GM10266 (cell line): Measurements from ENCODE around the gene SMG6.
"Not testable (repeated sequence)": the region's sequence is repeated elsewhere in the genome, so short reads cannot be mapped to it uniquely, and the experiment has no call there.

ENCODE experiments used
- DNase-seq: peaks from one replicate; pipeline ENCODE4 v3.0.0; 2012; ENCODE audit errors: extremely low spot score
- TF ChIP-seq, protein P1 (sequence below): IDR thresholded peaks from 2 replicates; pipeline ENCODE4 v1.5.1; 2012; ENCODE audit warnings: mild to moderate bottlenecking, low read depth; ENCODE audit not compliant: control insufficient read depth, insufficient read depth; ENCODE audit errors: missing control alignments

The SMG6 gene

DNA sequence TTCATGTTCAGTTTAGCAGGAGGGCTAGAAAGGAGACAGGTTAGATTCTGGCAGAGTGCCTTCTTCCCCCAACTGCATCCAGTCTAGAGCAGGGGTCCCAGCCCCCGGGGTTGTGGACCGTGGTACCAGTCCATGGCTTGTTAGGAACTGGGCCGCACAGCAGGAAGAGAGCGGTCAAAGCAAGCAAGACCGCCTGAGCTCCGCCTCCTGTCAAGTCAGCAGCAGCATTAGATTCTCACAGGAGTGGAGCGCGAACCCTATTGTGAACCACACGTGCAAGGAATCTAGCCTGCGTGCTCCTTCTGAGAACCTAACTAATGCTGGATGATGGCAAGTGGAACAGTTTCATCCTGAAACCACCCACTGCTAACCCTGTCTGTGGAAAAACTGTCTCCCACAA, 153.7 kb downstream of the SMG6 start:
- no peak for DNase-seq
- TF ChIP-seq, protein P1, sequence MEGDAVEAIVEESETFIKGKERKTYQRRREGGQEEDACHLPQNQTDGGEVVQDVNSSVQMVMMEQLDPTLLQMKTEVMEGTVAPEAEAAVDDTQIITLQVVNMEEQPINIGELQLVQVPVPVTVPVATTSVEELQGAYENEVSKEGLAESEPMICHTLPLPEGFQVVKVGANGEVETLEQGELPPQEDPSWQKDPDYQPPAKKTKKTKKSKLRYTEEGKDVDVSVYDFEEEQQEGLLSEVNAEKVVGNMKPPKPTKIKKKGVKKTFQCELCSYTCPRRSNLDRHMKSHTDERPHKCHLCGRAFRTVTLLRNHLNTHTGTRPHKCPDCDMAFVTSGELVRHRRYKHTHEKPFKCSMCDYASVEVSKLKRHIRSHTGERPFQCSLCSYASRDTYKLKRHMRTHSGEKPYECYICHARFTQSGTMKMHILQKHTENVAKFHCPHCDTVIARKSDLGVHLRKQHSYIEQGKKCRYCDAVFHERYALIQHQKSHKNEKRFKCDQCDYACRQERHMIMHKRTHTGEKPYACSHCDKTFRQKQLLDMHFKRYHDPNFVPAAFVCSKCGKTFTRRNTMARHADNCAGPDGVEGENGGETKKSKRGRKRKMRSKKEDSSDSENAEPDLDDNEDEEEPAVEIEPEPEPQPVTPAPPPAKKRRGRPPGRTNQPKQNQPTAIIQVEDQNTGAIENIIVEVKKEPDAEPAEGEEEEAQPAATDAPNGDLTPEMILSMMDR = no peak

DNA sequence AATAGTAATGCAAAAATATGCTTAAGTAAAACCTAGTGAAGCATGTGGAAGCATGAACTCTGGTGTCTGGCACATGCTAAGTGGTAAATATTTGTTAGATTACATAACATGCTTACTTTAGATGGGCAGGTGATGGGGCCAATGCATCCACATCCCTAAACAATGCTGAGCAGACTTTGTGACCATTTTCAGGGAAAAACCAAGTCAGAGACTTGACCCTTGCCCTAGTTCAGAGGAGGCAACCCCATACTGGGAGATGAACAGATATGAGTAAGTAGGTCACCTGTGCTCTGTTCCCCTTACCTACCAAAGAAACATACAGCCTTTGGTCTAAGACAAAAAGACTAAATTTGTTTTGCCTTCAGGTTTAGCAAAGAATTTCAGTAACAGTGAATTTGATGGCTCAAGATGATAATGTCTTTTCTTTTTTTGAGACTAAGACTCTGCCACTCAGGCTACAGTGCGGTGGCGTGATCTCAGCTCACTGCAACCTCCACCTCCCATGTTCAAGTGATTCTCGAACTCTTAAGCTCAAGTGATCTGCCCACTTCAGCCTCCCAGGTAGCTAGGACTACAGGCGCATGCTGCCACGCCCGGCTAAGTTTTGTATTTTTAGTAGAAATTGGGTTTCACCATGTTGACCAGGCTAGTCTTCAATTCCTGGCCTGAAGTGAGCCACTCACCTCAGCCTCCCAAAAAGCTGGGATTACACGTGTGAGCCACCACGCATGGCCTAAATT, 157.3 kb downstream of the SMG6 start:
- TF ChIP-seq, protein P1 = no peak
- DNase-seq = no peak

DNA sequence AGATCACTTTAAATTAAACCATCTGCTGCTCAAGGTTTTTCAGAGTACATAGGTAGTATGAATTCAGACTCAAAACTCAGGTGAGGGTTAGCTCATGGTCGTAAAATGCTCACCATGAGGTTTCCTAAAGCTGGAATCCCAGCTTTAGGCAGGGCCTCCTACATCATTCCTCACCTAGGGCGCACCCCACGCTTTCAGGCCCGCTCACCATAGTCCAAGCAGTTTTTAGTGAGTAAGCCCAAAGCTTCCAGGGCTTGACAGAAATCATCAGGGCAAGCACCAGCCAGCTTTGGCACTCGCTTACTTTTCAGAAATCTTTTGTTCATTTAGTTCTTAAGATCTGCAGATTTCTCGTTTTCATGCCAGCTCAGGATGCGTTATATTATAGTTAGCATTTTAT, 158.9 kb downstream of the SMG6 start:
- TF ChIP-seq, protein P1 = no peak
- DNase-seq = no peak

DNA sequence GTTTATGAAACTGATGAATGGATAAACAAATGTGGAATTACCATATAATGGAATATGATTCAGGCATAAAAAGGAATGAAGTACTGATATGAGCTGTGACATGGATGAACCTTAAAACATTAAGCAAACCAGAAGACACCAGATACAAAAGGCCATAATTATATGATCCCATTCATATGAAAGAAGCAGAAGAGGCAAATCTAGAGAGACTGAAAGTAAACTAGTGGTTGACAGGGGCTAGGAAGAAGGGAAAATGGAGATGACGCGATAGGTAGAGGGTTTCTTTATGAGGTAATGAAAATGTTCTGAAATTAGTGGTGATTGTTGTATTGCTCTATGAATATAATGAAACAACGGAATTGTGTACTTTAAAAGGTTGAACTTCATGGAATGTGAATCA, 160.3 kb downstream of the SMG6 start:
- no peak for DNase-seq
- TF ChIP-seq, protein P1 = no peak

DNA sequence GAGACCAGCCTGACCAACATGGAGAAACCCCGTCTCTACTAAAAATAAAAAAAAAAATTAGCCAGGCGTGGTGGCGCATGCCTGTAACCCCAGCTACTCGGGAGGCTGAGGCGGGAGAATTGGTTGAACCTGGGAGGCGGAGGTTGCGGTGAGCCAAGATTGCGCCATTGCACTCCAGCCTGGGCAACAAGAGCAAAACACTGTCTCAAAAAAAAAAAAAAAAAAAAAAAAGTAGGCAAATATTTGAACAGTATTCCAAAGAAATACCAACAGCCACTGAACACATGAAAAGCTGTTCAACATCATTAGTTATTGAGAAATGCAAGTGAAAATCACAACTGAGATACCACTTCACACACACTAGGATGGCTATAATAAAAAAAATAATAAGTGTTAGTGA, 160.9 kb downstream of the SMG6 start:
- not testable (repeated sequence) for DNase-seq

DNA sequence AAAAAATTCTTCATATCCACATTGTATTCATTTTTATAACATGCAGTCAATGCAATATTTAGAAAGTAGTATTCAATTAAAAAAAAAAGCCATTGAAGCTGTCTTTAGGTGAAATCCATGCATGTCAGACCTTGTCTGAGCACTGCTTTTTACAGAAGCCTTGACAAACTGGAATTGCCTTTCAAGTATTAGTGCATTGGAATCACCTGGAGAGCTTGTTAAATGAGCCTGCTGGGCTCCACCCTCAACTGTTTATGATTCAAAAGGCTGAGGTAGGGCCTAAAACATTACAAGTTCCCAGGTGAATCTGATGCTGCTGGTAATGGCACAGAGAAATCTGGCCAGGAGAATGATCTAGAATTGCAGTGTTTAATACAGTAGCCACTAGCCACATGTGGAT, 162.9 kb downstream of the SMG6 start:
- DNase-seq = no peak

DNA sequence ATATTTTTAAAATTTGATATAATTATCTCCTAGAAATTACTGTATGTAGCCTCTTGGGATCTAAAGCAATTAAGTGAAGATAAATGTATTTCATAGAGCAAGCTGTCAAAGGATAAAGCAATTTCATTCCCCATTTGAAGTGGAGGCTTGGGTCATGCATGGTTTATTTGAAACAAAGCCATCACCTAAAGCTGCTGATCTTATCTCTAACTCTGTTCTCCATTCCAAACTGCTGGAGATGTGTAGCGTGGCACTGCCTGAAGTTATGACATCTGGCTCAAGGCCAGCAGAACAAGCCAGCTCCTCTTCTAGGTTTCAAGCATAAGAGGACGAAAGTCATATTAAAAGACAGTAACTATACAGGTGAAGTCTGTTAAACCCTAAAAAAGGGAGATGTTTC, 164.8 kb downstream of the SMG6 start:
- no peak for DNase-seq
- TF ChIP-seq, protein P1 = no peak

More for the DNA sequence above, 162.9 kb downstream of the SMG6 start:
- TF ChIP-seq, protein P1 = no peak

DNA sequence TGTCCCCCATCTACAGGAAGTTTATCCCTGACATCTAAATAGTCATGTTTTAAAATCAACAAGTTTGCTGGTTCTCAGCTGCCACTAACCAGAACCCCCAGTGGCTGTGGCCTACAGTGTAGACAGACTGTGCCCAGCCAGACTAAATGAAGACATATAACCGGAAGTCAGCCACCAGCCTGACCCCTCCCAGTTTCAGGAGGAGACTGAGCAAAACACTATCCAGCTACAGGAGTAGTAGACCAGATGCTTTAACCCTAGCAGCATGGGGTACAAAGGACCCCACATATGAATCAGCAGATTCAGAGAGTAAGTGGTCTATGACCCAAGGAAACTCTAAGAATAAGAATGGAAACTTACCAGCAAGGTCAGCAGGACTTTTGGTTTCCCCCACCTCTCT, 165.3 kb downstream of the SMG6 start:
- TF ChIP-seq, protein P1 = no peak
- DNase-seq = peak; percentile 69
